GM19238 (cell line): Measurements from ENCODE around the gene TRABD2A.

Experiments used
- DNase-seq: peaks from one replicate; pipeline ENCODE4 v3.0.0; 2011; ENCODE audit warnings: low spot score; ENCODE audit not compliant: insufficient read length

Gene TRABD2A

GRCh38 chr2:84905181-84906107, 24.6 kb upstream of the TRABD2A start, which contains the start of gene TMSB10:
TSS of gene TMSB10 (plus strand) at chr2:84905656.
- peak; percentile 74 for DNase-seq

DNA sequence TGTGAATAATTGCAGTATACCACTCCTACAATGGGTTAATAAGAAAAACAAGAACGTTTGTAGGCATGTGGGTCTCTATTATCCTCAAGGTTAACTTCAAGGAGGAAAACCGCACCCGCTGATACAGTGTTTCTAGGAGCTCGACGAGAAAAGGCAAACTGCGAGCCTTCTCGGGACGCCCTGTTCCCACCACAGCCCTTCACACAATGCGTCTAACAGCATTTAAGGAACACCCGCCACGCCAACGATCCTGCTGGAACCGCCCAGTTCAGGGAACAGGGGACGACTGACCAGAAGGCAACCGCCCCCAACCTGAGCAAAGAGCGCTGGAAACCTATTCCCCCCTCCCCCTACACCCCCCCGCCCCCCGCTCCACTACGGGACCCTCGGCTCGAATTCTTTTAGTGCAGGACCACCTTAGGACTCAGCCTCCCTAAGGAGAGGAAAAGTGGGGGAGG, 23.9 kb upstream of the TRABD2A start:
- no peak for DNase-seq

DNA sequence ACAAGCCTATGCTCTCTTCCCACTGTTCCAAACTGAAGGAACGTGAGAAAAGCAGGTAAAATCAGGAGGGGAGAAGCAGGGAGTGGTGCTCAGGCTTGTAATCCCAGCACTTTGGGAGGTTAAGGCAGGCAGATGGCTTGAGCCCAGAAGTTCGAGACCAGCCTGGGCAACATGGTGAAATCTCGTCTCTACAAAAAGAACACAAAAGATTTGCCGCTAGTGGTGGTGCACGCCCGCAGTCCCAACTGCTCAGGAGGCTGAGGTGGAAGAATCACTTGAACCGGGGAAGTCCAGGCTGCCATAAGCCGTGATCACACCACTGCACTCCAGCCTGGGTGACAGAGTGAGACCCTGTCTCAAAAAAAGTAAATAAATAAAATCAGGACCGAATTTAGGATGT, 23.3 kb upstream of the TRABD2A start:
- DNase-seq, result no peak

GRCh38 chr2:84902526-84902925, 21.6 kb upstream of the TRABD2A start:
- DNase-seq, result no peak

DNA sequence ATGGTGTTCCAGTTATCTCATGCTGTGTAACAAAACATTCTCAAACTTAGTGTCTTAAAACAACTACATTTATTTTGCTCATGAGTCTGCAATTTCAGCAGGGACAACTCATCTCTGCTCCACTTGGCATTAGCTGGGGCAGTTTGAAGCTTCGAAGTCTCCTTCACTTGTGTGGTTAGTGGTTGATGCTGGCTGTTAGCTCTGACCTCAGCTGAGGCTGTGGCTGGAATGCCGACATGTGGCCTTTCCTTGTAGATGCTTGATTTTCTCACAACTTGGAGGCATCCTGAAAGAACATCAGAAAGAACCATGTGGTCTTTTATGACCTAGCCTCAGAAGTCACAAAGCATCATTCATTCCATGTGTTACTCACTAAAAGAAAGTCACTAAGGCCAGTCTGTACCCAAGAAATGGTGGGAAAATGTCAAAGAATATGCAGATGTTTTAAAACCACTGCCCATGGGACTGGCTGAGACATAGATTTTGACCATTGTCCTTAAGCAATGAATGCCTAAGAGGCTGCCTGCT, 20.8 kb upstream of the TRABD2A start:
- no peak for DNase-seq

- DNase-seq, result no peak
Measured at GRCh38 chr2:84900971-84901370, 20.1 kb upstream of the TRABD2A start.

GRCh38 chr2:84899304-84900204, 18.7 kb upstream of the TRABD2A start:
- no peak for DNase-seq

DNA sequence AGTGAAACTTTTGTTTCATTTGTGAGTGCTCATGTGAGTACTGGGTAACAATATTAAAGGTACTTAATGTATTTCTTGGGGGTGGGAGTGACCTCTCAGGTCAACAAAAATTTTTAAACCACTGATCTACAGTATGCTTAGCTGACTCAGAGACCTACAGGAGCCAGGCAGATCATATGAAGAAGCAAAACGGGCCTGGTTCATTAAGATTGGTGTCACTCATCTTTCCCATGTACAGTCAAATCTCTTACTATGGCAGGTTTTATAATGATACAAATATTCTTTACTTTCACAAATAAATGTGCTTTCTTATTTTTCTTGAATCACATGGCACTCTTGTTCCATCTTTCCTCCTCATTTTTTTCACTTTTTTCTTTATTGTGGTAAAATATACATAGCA, 16.9 kb upstream of the TRABD2A start:
- no peak for DNase-seq

DNA sequence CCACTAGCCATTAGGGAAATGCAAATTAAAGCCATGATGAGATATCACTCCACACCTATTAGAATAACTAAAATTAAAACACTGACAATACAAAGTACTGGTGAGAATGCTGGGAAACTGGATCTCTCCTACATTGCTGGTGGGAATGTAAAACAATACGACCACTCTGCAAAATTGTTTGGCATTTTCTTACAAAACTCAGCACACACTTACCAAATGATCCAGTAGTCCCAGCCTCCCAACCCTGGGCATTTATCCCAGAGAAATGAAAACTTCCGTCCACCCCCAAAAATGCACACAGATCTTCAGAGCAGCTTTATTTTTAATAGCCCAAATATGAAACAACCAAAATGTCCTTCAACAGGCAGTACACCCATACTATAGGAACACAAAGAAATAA, 15.7 kb upstream of the TRABD2A start:
- DNase-seq, result no peak

DNA sequence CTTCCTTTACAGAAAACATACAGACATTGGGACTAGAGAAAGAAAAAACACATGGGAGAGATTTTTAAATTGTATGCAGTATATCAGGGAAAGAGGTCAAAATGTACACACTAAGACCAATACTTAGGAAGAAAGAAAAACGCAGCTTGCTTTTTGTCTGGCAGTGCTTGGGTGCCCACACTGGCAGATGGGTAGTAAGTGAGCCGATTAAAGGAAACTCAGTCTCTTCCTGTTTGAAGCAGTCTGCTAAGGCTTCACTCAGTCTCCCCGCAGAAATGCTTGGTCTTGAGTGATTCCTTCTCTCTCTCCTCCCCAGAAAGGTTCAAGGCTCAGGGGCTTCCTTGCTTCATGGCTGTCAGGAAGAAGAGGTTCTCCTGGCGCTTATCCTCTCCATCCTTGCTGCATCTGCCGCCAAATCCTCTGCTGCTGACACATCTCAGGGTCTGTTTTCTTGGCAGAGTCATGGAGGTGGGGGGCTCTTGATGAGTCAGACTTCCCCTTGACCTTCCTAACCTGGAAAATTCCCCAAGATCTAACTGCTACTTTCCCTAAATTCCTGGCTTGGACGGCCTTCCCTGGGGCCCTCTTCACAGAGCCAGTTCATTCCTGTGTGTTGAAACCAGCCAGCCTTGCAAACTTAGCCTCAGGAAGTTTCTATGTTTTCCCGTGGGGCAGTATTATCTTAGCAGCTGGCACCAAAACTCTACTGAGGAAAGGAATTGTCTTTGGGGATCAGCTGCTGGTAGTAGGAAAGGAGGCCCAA, 14.1 kb upstream of the TRABD2A start:
- DNase-seq, result no peak

GRCh38 chr2:84894131-84894586, 13.3 kb upstream of the TRABD2A start:
- DNase-seq, result no peak

DNA sequence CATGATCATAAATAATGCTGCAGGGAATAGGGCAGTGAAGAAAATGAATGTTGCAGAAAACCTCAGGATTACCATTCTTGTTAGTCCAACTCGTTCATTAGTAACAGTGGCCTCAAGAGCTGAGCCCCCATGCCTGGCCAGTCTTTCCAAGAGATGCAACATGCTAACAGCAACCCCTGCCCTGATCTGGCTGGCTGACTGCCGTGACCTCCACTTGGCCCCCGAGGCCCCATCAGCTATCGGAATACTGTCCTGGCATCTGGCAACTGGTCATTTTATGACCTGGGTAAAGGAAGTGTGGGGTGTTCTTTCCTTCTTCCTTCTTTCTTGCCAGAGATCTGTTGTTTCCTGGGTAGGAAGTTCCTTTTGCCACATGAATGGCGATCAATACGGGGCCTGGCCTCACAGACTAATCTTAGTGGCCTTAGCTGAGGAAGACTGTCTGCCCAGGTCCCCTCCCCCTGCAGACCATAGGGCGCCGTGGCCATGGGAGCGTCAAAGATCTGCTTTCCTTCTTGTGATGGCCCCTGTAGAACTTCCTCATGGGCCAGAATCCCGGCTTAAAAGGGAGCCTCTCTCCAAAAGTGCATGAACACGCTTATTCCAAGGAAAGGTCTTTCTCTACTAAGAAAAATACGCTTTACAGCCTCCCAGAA, 10.6 kb upstream of the TRABD2A start:
- DNase-seq, result no peak

- no peak for DNase-seq
Measured at GRCh38 chr2:84889332-84889731, 8.4 kb upstream of the TRABD2A start.

GRCh38 chr2:84888401-84889276, 7.8 kb upstream of the TRABD2A start:
- no peak for DNase-seq

GRCh38 chr2:84886791-84887190, 5.9 kb upstream of the TRABD2A start:
- DNase-seq, result no peak

- DNase-seq, result no peak
Measured at GRCh38 chr2:84885111-84885510, 4.2 kb upstream of the TRABD2A start.

GRCh38 chr2:84884449-84884848, 3.6 kb upstream of the TRABD2A start:
- DNase-seq, result no peak

GRCh38 chr2:84882775-84883550, 2.1 kb upstream of the TRABD2A start:
- no peak for DNase-seq

DNA sequence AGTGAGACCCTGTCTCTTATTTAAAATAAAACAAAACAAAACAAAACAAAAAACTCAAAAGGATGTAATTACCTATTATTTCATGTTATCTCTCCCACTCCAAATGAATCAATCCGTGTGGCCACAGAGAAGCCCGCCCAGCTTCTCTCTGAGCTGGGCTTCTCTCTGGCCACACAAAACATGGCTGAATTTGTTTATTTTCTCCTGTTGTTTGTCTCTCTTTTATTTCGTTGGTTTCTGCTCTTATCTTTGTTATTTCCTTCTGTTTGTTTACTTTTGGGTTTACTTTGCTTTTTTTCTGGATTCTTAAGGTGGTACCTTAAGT, 1.5 kb upstream of the TRABD2A start:
- no peak for DNase-seq
